C4-2B (cell line): ENCODE data around the gene ZNF384.

Source experiments
- H3K27ac ChIP-seq: fragments of 450-650 bp; 2 replicates; pipeline ENCODE4 v1.5.1; 2017
- CTCF ChIP-seq: fragments of 450-650 bp; conservative IDR thresholded peaks from 2 replicates; pipeline ENCODE4 v1.5.1; 2017; ENCODE audit warnings: mild to moderate bottlenecking
- ZFX ChIP-seq: fragments of 450-650 bp; IDR thresholded peaks from 2 replicates; pipeline ENCODE4 v1.6.1; 2017

Gene ZNF384

GRCh38 chr12:6688543-6688998, 604 bp downstream of the ZNF384 start:
- peak overlapping the region; percentile 87 for H3K27ac ChIP-seq
- no peak for TF ChIP-seq ZFX
- no peak for TF ChIP-seq CTCF

- TF ChIP-seq CTCF: no peak
- TF ChIP-seq ZFX: no peak
- no peak overlapping the region for H3K27ac ChIP-seq
Measured at GRCh38 chr12:6685814-6686213, 3.4 kb downstream of the ZNF384 start.

- TF ChIP-seq ZFX (no peak), CTCF (peak; percentile 77)
- no peak overlapping the region for H3K27ac ChIP-seq
Measured at GRCh38 chr12:6684609-6685008, 4.6 kb downstream of the ZNF384 start.

GRCh38 chr12:6676962-6677361, 12.2 kb downstream of the ZNF384 start:
- TF ChIP-seq ZFX (no peak), CTCF (no peak)
- H3K27ac ChIP-seq: no peak overlapping the region

GRCh38 chr12:6672143-6672542, 17.0 kb downstream of the ZNF384 start:
- no peak overlapping the region for H3K27ac ChIP-seq
- TF ChIP-seq ZFX: no peak
- no peak for TF ChIP-seq CTCF

- H3K27ac ChIP-seq: no peak overlapping the region
- TF ChIP-seq ZFX: no peak
- peak; percentile 43 for TF ChIP-seq CTCF
Measured at GRCh38 chr12:6667559-6668210, 21.5 kb downstream of the ZNF384 start.

GRCh38 chr12:6666211-6666610, 23.0 kb downstream of the ZNF384 start:
- TF ChIP-seq ZFX (no peak), CTCF (no peak)

More at GRCh38 chr12:6666211-6666610, 23.0 kb downstream of the ZNF384 start:
- H3K27ac ChIP-seq: no peak overlapping the region
